GM13976 (cell line): Measurements from ENCODE around the gene SLC43A1.
"Not testable (repeated sequence)": the region's sequence is repeated elsewhere in the genome, so short reads cannot be mapped to it uniquely, and the experiment has no call there.

Experiments
- DNase-seq: peaks from one replicate; pipeline ENCODE4 v3.0.0; 2012; ENCODE audit warnings: low spot score
- CTCF ChIP-seq: IDR thresholded peaks from 2 replicates; pipeline ENCODE4 v1.5.1; 2012; ENCODE audit warnings: borderline replicate concordance, mild to moderate bottlenecking; ENCODE audit not compliant: insufficient read depth; ENCODE audit errors: extremely low read depth, missing control alignments, control extremely low read depth
- in situ Hi-C: fragments of 300-500 bp; cut with MboI; formaldehyde crosslinking; loops from one replicate; pipeline ENCODE4 v1.12.0; 2022; ENCODE audit warnings: low sequenced_read_pairs, mixed read lengths, inconsistent platforms; ENCODE audit not compliant: unreplicated experiment

Gene SLC43A1

GRCh38 chr11:57544566-57544965, 29.1 kb upstream of the SLC43A1 start:
- no peak for TF ChIP-seq CTCF
- no peak for DNase-seq
- in situ Hi-C loops = no loop called here

DNA sequence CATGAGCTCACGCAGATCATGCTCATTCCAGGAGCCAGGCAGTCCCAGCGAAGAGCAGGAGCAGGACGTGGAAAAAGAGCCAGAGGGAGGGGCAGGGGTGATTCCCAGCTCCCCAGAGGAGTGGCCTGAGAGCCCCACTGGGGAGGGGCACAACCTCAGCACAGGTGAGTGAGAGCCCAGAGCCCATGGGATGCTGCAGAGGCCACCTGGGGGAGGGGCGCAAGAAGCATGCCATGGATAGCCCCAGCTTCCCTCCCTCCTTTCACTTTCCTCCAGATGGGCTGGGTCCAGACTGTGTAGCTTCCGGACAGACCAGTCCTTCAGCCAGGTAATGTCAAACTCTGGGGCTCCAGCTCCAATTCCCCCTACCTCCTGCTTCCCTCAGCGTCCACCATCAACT, 28.1 kb upstream of the SLC43A1 start:
- DNase-seq = no peak
- TF ChIP-seq CTCF = no peak
- in situ Hi-C loops = no loop called here

DNA sequence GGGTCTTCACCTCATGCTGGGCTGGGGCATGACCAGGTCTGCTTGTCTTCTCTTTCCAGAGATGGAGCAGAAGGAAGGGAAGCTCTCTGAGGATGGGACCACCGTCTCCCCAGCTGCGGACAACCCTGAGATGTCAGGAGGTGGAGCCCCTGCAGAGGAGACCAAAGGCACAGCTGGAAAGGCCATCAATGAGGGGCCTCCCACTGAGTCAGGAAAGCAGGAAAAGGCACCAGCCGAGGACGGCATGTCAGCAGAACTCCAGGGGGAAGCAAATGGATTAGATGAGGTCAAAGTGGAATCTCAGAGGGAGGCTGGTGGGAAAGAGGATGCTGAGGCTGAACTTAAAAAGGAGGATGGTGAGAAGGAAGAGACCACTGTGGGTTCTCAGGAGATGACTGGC, 27.1 kb upstream of the SLC43A1 start:
- TF ChIP-seq CTCF = no peak
- in situ Hi-C loops = no loop called here
- DNase-seq = no peak

- DNase-seq = no peak
- TF ChIP-seq CTCF = no peak
- in situ Hi-C loops = no loop called here
These were observed 25.7 kb upstream of the SLC43A1 start for GRCh38 chr11:57541169-57541568.

GRCh38 chr11:57539342-57539741, 23.8 kb upstream of the SLC43A1 start:
- in situ Hi-C loops = no loop called here
- TF ChIP-seq CTCF = no peak
- DNase-seq = no peak

DNA sequence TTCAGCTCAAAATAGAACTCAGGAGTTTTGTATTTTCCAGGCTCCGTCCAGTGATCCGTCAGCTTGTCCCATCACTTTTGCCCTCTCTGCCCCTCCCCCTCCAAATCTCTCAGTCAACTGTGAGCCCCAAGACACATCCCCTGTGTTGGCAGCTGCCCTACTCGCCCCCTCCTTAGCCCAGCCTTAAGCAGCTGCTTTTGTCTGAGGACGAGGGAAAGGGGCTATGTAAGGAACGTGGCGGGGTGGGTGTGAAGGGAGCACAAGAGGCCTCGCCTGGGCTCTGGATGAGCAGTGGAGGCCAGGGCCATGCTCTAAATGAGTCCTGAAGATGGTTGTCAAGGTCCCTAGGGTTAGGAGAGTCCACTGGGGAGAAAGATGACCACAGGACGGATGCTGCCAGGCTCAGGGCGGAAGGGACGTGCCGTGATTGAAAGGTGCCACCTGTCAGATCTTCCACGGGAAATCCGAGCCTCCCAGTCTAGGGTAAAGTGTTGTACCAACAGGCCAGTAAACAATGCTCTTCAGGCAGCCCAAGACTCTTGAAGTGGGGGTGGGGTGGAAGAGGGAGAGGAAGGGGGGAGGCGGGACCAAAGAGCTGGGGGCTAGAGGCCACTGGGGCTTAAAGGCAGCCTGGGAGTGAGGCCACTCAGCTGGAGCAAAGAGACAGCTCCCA, 21.6 kb upstream of the SLC43A1 start, which contains the start of gene SMTNL1:
TSS of gene SMTNL1 (plus strand) at position 649 of the 673 bp plus-strand sequence. CDS start 5,048 bp downstream, outside the sequence.
- in situ Hi-C loops = no loop called here
- no peak for DNase-seq
- no peak for TF ChIP-seq CTCF

DNA sequence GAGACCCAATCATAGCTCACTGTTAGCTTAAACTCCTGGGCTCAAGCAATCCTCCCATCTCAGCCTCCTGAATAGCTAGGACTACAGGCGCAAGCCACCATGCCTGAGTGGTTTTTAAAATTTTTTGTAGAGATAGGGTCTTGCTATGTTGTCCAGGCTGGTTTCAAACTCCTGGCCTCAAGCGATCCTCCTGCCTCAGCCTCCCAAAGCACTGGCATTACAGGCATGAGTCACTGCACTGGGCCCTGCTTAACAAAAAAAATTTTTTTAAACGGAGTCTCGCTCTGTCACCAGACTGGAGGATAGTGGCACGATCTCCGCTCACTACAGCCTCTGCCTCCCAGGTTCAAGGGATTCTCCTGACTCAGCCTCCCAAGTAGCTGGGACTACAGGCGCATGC, 18.9 kb upstream of the SLC43A1 start:
- not testable (repeated sequence) for DNase-seq

More for the DNA sequence above, 18.9 kb upstream of the SLC43A1 start:
- in situ Hi-C loops = not testable (repeated sequence)
